Loucy (cell line): ENCODE data around the gene PTRHD1.

Source experiments
- EZH2phosphoT487 ChIP-seq: fragments of 200-600 bp; IDR thresholded peaks from 2 replicates; pipeline ENCODE4 v1.6.1; 2018; ENCODE audit warnings: antibody characterized with exemption, mild to moderate bottlenecking, moderate library complexity, borderline replicate concordance
- TF ChIP-seq, protein P1 (sequence below): fragments of 200-600 bp; sonication (generic); conservative IDR thresholded peaks from 2 replicates; pipeline ENCODE4 v1.5.1; 2014; ENCODE audit warnings: mild to moderate bottlenecking, antibody characterized with exemption, low read length

DNA sequence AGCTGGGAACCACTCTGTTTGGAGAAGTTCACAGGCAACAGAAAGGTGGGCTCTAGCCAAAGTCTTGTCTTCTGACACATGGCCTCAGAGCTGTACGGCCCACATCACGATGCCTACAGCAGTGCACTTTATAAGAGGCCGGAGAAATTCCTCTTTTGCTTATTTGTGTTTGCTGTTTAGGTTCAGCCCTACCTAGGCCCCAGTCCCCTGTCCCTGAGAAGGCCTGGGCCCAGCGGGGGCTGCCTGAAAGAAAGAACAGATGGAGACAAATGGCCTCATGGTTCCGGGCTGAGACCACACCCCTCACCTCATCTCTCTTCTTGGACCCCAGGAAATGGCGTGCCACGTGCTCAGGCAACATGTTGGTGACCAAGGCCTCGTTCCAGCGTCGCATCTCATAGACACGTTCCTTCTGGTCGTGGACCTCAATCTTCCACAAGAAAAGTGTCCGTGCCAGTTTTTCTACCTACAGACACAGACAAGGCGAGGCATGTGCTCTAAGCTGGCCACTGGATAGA, 30.9 kb upstream of the PTRHD1 start:
- TF ChIP-seq, protein P1, sequence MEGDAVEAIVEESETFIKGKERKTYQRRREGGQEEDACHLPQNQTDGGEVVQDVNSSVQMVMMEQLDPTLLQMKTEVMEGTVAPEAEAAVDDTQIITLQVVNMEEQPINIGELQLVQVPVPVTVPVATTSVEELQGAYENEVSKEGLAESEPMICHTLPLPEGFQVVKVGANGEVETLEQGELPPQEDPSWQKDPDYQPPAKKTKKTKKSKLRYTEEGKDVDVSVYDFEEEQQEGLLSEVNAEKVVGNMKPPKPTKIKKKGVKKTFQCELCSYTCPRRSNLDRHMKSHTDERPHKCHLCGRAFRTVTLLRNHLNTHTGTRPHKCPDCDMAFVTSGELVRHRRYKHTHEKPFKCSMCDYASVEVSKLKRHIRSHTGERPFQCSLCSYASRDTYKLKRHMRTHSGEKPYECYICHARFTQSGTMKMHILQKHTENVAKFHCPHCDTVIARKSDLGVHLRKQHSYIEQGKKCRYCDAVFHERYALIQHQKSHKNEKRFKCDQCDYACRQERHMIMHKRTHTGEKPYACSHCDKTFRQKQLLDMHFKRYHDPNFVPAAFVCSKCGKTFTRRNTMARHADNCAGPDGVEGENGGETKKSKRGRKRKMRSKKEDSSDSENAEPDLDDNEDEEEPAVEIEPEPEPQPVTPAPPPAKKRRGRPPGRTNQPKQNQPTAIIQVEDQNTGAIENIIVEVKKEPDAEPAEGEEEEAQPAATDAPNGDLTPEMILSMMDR, result no peak
- no peak for TF ChIP-seq EZH2phosphoT487
